ENCODE results near the gene STXBP6. TPM values are rescaled to one million over a fixed set of nuclear protein-coding genes. Genes with fewer than 3 reads are reported as not detected.

Gene STXBP6
- total RNA-seq, 1 donor, result 5.1 TPM

GRCh38 chr14:24894583-24895242 lies 155.2 kb downstream of the STXBP6 start:
- DNase-seq (ENCODE audit: low read depth in 2 of 3, low spot score in 2 of 3), result no peak

- DNase-seq (ENCODE audit: low read depth in 2 of 3, low spot score in 2 of 3), result no peak
Measured at GRCh38 chr14:24892497-24893051, 157.4 kb downstream of the STXBP6 start.

- DNase-seq (ENCODE audit: low read depth in 2 of 3, low spot score in 2 of 3), result no peak
Measured at GRCh38 chr14:24891987-24892496, 157.9 kb downstream of the STXBP6 start.

- DNase-seq (ENCODE audit: low read depth in 2 of 3, low spot score in 2 of 3), result no peak
Measured at GRCh38 chr14:24890716-24891115, 159.2 kb downstream of the STXBP6 start.

- no peak for DNase-seq (ENCODE audit: low read depth in 2 of 3, low spot score in 2 of 3)
Measured at GRCh38 chr14:24889843-24890242, 160.1 kb downstream of the STXBP6 start.

- no peak for DNase-seq (ENCODE audit: low read depth in 2 of 3, low spot score in 2 of 3)
Measured at GRCh38 chr14:24888532-24888931, 161.4 kb downstream of the STXBP6 start.

GRCh38 chr14:24887623-24888304 lies 162.2 kb downstream of the STXBP6 start:
- no peak for DNase-seq (ENCODE audit: low read depth in 2 of 3, low spot score in 2 of 3)

- no peak for DNase-seq (ENCODE audit: low read depth in 2 of 3, low spot score in 2 of 3)
Measured at GRCh38 chr14:24885410-24885913, 164.5 kb downstream of the STXBP6 start.

GRCh38 chr14:24883576-24883975 lies 166.4 kb downstream of the STXBP6 start:
- no peak for DNase-seq (ENCODE audit: low read depth in 2 of 3, low spot score in 2 of 3)

GRCh38 chr14:24881116-24881893 lies 168.6 kb downstream of the STXBP6 start:
- DNase-seq (ENCODE audit: low read depth in 2 of 3, low spot score in 2 of 3), result no peak

- no peak for DNase-seq (ENCODE audit: low read depth in 2 of 3, low spot score in 2 of 3)
Measured at GRCh38 chr14:24880689-24881088, 169.3 kb downstream of the STXBP6 start.

- DNase-seq (ENCODE audit: low read depth in 2 of 3, low spot score in 2 of 3), result no peak
Measured at GRCh38 chr14:24879661-24880386, 170.1 kb downstream of the STXBP6 start.

GRCh38 chr14:24876996-24877395 lies 173.0 kb downstream of the STXBP6 start:
- no peak for DNase-seq (ENCODE audit: low read depth in 2 of 3, low spot score in 2 of 3)

GRCh38 chr14:24875991-24876878 lies 173.7 kb downstream of the STXBP6 start:
- peak in 1 of 3 donors; percentile 36 for DNase-seq (ENCODE audit: low read depth in 2 of 3, low spot score in 2 of 3)

GRCh38 chr14:24875203-24875838 lies 174.6 kb downstream of the STXBP6 start:
- no peak for DNase-seq (ENCODE audit: low read depth in 2 of 3, low spot score in 2 of 3)

- no peak for DNase-seq (ENCODE audit: low read depth in 2 of 3, low spot score in 2 of 3)
Measured at GRCh38 chr14:24874514-24875202, 175.3 kb downstream of the STXBP6 start.

- DNase-seq (ENCODE audit: low read depth in 2 of 3, low spot score in 2 of 3), result no peak
Measured at GRCh38 chr14:24873551-24873950, 176.4 kb downstream of the STXBP6 start.
